Keratinocyte (primary cell): Measurements from ENCODE around the gene E2F1. TPM values are rescaled to one million over a fixed set of nuclear protein-coding genes. Genes with fewer than 3 reads are reported as not detected.

Experiments
- DNase-seq: peaks from one replicate; pipeline ENCODE4 v3.0.0-alpha.2; 2011; ENCODE audit warnings: low read depth, missing footprints, low spot score
- FAIRE-seq: peaks from 2 replicates; lab custom pipeline; 2011; peaks lifted over from hg19 to GRCh38; lab: Jason Lieb, UNC
- H2AFZ ChIP-seq: 2 replicates; pipeline ENCODE4 v1.6.0; 2012; ENCODE audit warnings: low read length, control low read depth, inconsistent platforms; ENCODE audit not compliant: control insufficient read depth
- H3K27ac ChIP-seq: 2 replicates; pipeline ENCODE4 v1.5.1; 2011; ENCODE audit warnings: low read length; ENCODE audit not compliant: control insufficient read depth, insufficient read depth
- H3K27me3 ChIP-seq: 3 replicates; pipeline ENCODE4 v1.6.0; 2011; ENCODE audit warnings: low read length; ENCODE audit not compliant: control insufficient read depth, insufficient read depth; ENCODE audit errors: extremely low read depth
- H3K36me3 ChIP-seq, 2 experiments: 2 replicates in 1 of 2; 3 replicates in 1 of 2; pipeline ENCODE4 v1.5.1; 2011; ENCODE audit warnings: low read length in 2 of 2, mild to moderate bottlenecking in 1 of 2; ENCODE audit not compliant: control insufficient read depth in 2 of 2, insufficient read depth in 2 of 2; ENCODE audit errors: extremely low read depth in 1 of 2
- H3K4me1 ChIP-seq: 3 replicates; pipeline ENCODE4 v1.5.1; 2011; ENCODE audit warnings: low read length; ENCODE audit not compliant: control insufficient read depth, insufficient read depth; ENCODE audit errors: extremely low read depth
- H3K4me2 ChIP-seq: 3 replicates; pipeline ENCODE4 v1.6.0; 2011; ENCODE audit warnings: low read depth, low read length; ENCODE audit not compliant: control insufficient read depth, insufficient read depth; ENCODE audit errors: extremely low read depth
- H3K4me3 ChIP-seq, 3 experiments: fragments of 200-600 bp in 1 of 3; sonication (generic) in 1 of 3; 2 replicates in 2 of 3; 3 replicates in 1 of 3; pipeline ENCODE4 v1.5.1; 2011 to 2016; ENCODE audit warnings: low read length in 3 of 3, mild to moderate bottlenecking in 3 of 3, control low read depth in 2 of 3, inconsistent platforms in 1 of 3, low read depth in 1 of 3, mixed read lengths in 1 of 3, mixed run types in 1 of 3, moderate library complexity in 1 of 3; ENCODE audit not compliant: control insufficient read depth in 2 of 3, insufficient read depth in 2 of 3; ENCODE audit errors: extremely low read depth in 1 of 3
- H3K79me2 ChIP-seq: 2 replicates; pipeline ENCODE4 v1.6.0; 2012; ENCODE audit warnings: low read length; ENCODE audit not compliant: control insufficient read depth, insufficient read depth
- H3K9ac ChIP-seq: 3 replicates; pipeline ENCODE4 v1.6.0; 2011; ENCODE audit warnings: low read length; ENCODE audit not compliant: control insufficient read depth, insufficient read depth; ENCODE audit errors: extremely low read depth
- H3K9me1 ChIP-seq: 3 replicates; pipeline ENCODE4 v1.6.0; 2011; ENCODE audit warnings: low read length; ENCODE audit not compliant: control insufficient read depth, insufficient read depth; ENCODE audit errors: extremely low read depth
- H3K9me3 ChIP-seq: 2 replicates; pipeline ENCODE4 v1.5.1; 2012; ENCODE audit warnings: low read depth, low read length; ENCODE audit not compliant: control insufficient read depth
- H4K20me1 ChIP-seq: 3 replicates; pipeline ENCODE4 v1.6.0; 2011; ENCODE audit warnings: low read length; ENCODE audit not compliant: control insufficient read depth, insufficient read depth; ENCODE audit errors: extremely low read depth
- EZH2 ChIP-seq: IDR thresholded peaks from one replicate; pipeline ENCODE4 v1.6.1; 2012; ENCODE audit warnings: inconsistent platforms, mild to moderate bottlenecking, low read length, moderate library complexity
- dilution Hi-C: fragments of 300-500 bp; cut with MboI; formaldehyde crosslinking; loops from one replicate; pipeline ENCODE4 v1.7.0; 2020; ENCODE audit warnings: low sequenced_read_pairs; ENCODE audit not compliant: extremely low pct_ligation_motif_present
- polyA plus RNA-seq, 5 experiments: library from polyadenylated mRNA; depleted of rRNA in 3 of 5; stranded (reverse) in 3 of 5; stranded (forward) in 1 of 5; unstranded in 1 of 5; fragments of >200 nt; gene quantifications; 1 replicate in 1 of 5; 2 replicates in 3 of 5; 3 replicates in 1 of 5; pipeline versions ENCODE4 v1.2.1 to v1.2.3, GENCODE V29; 2011 to 2012; ENCODE audit warnings: missing spikeins in 2 of 5, low read depth in 1 of 5, low replicate concordance in 1 of 5
- TF ChIP-seq, protein P1 (sequence below), 3 experiments: IDR thresholded peaks in 1 of 3; conservative IDR thresholded peaks in 1 of 3; optimal IDR thresholded peaks in 1 of 3; 2 replicates in 2 of 3; 3 replicates in 1 of 3; pipeline versions ENCODE3 to v1.5.1; 2011; ENCODE audit warnings: low read length in 3 of 3, mild to moderate bottlenecking in 3 of 3, moderate library complexity in 2 of 3, control low read depth in 1 of 3, inconsistent platforms in 1 of 3; ENCODE audit not compliant: insufficient read depth in 2 of 3; ENCODE audit errors: extremely low read depth in 1 of 3

The E2F1 gene
- polyA plus RNA-seq, 1 donor (not counting 4 experiments of a cell fraction or from before 2014, with no cell fraction given), result 2.8 TPM

DNA sequence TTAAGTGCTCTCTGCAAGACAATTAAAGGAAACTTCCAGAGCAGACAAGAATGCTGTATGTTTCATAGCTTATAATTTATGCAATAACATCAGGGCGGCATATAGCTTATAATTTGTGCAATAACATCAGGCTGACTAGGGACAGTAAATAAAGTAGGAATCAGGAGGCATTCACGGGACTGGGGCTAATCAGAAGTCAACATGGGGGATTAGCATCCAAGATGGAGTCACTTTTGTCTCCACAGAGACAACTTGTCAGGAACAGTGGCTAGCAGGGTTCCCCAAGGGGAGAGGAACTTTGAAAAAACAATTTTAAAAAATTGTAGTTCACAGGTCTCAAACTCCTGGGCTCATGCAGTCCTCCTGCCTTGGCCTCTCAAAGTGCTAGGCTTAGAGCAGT, 42.3 kb upstream of the E2F1 start:
- dilution Hi-C loops, result no loop called here
- no peak for FAIRE-seq
- H3K4me2 ChIP-seq, result no peak overlapping the region

DNA sequence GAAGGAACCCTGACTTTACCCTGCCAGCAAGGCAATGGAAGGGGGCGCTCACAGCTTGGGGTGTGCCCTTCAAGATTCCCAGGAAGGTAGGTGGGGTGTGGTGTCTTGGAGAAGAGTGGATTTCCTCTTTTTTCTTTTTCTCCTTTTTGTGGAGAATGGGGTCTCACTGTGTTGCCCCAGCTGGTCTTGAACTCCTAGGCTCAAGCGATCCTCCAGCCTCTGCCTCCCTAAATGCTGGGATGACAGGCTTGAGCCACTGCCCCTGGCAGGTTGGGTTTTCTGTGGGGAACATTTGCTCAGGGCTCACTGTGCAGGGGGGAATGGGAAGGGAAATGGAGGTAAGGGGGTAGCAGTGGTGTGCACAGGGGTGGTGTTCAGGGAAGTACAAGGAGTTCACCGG, 41.6 kb upstream of the E2F1 start:
- H2AFZ ChIP-seq, result no peak overlapping the region
- H3K79me2 ChIP-seq, result no peaks in the 10 kb centered on the region
- no peaks in the 10 kb centered on the region for H3K36me3 ChIP-seq
- H3K9ac ChIP-seq, result no peak overlapping the region
- DNase-seq (no peak), FAIRE-seq (no peak)
- H4K20me1 ChIP-seq, result no peaks in the 10 kb centered on the region
- no peaks in the 10 kb centered on the region for H3K9me1 ChIP-seq
- peaks cover 7% of the 10 kb centered on the region for H3K4me1 ChIP-seq
- TF ChIP-seq, protein P1, sequence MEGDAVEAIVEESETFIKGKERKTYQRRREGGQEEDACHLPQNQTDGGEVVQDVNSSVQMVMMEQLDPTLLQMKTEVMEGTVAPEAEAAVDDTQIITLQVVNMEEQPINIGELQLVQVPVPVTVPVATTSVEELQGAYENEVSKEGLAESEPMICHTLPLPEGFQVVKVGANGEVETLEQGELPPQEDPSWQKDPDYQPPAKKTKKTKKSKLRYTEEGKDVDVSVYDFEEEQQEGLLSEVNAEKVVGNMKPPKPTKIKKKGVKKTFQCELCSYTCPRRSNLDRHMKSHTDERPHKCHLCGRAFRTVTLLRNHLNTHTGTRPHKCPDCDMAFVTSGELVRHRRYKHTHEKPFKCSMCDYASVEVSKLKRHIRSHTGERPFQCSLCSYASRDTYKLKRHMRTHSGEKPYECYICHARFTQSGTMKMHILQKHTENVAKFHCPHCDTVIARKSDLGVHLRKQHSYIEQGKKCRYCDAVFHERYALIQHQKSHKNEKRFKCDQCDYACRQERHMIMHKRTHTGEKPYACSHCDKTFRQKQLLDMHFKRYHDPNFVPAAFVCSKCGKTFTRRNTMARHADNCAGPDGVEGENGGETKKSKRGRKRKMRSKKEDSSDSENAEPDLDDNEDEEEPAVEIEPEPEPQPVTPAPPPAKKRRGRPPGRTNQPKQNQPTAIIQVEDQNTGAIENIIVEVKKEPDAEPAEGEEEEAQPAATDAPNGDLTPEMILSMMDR (optimal IDR thresholded peaks at IDR 0.05 in 1 of 3, IDR thresholded peaks at IDR 0.05 in 1 of 3, conservative IDR thresholded peaks at IDR 0.05 in 1 of 3; ENCODE audit: extremely low read depth in 1 of 3, insufficient read depth in 2 of 3, low read length in 3 of 3), result no peak
- no peak for TF ChIP-seq EZH2
- dilution Hi-C loops, result no loop called here
- H3K9me3 ChIP-seq, result no peaks in the 10 kb centered on the region
- H3K4me3 ChIP-seq, result no peak overlapping the region
- H3K27ac ChIP-seq, result no peak overlapping the region
- H3K27me3 ChIP-seq, result no peaks in the 10 kb centered on the region
- no peak overlapping the region for H3K4me2 ChIP-seq

More for the DNA sequence above, 42.3 kb upstream of the E2F1 start:
- H3K27me3 ChIP-seq, result no peaks in the 10 kb centered on the region
- TF ChIP-seq, protein P1 (optimal IDR thresholded peaks at IDR 0.05 in 1 of 3, IDR thresholded peaks at IDR 0.05 in 1 of 3, conservative IDR thresholded peaks at IDR 0.05 in 1 of 3; ENCODE audit: extremely low read depth in 1 of 3, insufficient read depth in 2 of 3, low read length in 3 of 3), result no peak
- no peak for TF ChIP-seq EZH2
- H3K9me3 ChIP-seq, result no peaks in the 10 kb centered on the region
- H3K27ac ChIP-seq, result no peak overlapping the region
- no peaks in the 10 kb centered on the region for H4K20me1 ChIP-seq
- H3K9me1 ChIP-seq, result no peaks in the 10 kb centered on the region
- H3K79me2 ChIP-seq, result no peaks in the 10 kb centered on the region
- H3K4me1 ChIP-seq, result peaks cover 11% of the 10 kb centered on the region
- no peak overlapping the region for H2AFZ ChIP-seq
- no peak overlapping the region for H3K4me3 ChIP-seq
- H3K36me3 ChIP-seq, result no peaks in the 10 kb centered on the region
- no peak overlapping the region for H3K9ac ChIP-seq
- no peak for DNase-seq
